GM19025 (cell line): ENCODE results near the gene FYB1.

Experiments used
- ATAC-seq: cut with Tn5 transposase; IDR thresholded peaks from one replicate; pipeline ENCODE4 v1.9.1; 2021; ENCODE audit warnings: mild to moderate bottlenecking, low read depth, moderate library complexity; ENCODE audit not compliant: unreplicated experiment

Gene FYB1

DNA sequence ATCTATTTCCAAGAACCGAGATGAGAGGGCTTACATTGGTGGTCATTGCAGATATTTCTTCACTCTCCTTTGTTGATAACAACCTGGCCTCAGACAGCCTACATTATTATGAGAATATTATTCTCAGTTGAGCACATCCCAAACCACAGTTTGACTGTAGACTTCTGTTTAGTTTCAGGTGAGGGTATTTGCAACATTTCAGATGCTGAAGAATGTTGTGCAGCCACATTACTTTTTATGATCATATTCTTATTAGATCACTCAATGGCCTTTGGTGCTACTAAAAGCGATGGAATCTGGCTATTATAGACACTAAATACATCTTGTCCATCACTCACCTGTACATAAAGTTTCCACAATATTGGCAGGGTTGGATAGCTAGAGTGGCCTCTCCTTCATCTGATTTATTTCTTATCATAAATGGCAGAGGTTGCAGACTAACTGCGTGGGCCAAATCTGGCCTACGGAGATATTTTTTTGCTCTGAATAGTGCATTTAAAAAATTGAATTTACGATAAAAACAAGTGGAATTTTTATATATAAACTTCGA lies 119.0 kb downstream of the FYB1 start:
- ATAC-seq = no peak

DNA sequence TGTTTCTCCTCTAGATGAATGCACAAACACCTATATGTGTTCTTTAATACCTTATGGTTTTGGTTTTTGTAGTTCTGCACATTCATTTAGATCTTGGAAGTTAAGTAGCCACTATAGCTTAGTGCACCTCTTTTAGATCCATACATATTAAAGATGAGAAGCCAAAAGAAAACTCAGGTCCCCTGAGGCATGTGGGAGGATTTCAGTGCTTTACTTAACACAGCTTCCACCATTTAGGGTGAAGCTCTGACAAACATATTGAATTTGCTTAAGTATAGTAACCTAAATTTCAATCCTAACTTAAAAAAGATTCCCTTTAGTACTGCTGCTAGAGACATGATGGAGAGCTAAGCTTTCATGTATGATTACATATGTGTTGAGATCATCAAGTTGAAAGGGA lies 119.5 kb downstream of the FYB1 start:
- ATAC-seq = no peak

DNA sequence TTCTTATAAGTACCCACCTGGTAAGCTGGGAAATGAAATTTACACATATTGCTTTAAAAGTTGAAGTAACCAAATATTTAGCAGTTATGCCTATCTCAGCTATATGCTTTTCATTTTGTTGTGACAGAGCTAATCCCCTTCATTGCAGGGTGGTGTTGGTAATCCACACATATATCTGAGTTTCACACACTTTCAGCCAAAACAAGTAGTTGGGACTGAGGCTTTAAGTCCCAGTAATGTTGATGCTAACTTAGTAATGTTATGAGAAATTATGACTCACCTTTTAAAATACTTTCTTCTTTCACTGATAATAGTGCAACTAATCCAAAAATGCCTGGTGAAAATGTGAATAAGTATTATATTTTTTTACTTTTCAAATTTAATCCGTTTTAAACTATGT lies 126.0 kb downstream of the FYB1 start:
- no peak for ATAC-seq

DNA sequence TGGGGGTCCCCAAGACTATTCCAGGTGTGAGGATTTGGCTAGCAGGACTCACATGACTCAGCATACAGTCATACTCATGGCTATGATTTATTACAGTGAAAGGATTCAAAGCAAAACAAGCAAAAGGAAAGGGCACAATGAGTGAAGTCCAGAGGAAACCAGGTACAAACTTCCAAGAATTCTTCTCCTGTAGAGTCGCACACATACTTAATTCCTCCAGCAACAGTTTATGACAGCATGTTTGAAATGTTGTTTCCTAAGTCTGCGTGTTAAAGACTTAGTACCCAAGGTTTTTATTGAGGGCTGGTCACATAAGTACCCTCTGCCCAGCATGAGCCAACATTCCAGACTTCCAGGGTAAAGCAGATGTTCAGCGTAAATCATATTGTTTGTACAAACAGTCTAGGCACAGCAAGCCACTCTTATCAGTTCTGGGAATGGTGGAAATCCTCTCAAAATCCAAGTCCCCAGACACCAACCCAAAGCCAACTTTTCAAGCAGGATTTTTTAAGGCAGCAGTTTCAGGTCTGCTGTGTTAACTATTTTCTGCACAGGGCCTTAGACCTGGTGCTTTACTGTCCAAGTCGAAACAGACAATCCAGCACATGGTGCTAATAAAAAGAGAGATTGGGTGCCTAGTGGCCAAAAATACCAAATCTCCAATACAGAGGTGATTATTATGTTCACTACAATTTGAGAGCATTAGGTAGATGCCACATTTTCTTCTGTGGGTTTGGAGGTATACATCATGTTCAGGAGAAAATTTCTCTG lies 126.6 kb downstream of the FYB1 start:
- no peak for ATAC-seq

DNA sequence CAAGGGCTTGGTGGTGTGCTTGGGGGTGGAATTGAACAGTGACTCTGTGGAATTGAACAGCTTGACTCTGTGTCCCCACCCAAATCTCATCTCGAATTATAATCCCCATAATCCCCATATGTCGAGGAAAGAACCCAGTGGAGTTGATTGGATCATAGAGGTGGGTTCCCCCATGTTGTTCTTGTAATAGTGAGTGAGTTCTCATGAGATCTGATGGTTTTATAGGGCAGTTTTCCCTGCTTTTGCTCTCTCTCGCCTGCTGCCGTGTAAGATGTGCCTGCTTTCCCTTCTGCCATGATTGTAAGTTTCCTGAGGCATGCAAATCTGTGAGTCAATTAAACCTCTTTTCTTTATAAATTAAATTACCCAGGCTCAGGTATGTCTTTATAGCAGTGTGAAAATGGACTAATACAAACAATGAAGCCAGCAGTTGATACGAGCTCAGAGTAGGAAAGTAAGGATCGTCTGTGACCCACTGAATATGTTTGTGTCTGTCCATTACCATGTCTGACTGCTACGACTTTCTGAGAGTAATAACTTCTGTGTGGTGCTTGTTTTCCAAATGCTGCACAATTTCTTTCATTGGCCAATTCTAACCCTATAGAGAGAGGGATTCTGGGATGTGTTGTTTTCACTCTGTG lies 127.3 kb downstream of the FYB1 start:
- ATAC-seq = no peak

DNA sequence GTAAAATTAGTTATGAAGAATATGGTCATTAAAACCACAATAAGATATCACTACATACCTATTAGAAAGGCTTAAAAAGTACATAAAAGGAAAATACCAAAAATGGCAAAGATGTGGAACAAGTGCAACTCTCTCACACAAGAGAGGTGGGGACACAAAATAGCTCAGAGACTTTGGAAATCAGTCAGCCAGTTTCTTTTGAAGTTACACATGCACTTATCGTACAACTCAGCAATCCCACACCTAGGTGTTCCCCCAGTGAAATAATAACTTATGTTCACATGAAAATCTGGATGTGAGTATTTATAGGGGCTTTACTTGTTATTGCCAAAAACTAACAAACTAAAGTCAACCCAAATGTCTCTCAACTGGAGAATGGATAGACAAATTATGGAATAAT lies 135.4 kb downstream of the FYB1 start:
- no peak for ATAC-seq

DNA sequence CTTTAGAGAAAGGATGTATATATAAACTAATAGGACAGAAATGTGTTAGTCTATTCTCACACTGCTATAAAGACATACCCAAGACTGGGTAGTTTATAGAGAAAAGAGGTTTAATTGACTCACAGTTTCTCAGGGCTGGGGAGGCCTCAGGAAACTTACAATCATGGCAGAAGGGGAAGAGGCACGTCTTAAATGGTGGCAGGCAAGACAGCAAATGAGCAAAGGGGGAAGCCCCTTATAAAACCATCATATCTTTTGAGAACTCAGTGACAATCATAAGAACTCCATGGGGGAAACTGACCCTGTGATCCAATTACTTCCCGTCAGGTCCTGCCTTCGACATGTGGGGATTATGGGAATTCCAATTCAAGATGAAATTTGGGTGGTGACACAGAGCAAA lies 136.4 kb downstream of the FYB1 start:
- no peak for ATAC-seq

DNA sequence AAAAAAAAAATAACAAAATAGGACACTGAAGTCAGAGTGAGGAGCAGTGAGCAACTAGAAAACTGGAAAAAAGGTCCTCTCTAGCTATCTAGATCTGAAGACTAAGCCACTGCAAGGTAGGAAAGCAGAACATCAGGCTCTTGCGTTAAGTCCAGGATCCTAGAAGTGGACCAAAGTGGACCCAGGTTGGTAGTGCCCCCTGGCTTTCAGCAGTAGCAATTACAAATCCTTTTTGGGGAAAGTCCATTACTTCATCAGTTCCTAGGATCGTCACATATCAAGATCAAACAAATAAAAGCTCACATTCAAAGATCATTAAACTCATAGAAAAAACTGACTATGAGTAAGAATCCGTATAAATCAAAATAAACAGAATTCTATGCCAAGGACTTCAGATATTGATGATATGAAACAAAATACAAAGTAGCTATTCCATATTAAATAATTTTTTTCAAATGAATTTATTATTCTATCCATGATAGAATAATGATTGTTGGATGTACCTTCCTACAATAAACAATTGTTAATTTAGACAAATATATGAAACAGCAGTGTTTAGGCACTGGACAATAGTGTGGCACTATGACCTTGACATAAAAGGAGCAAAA lies 138.7 kb downstream of the FYB1 start:
- no peak for ATAC-seq

DNA sequence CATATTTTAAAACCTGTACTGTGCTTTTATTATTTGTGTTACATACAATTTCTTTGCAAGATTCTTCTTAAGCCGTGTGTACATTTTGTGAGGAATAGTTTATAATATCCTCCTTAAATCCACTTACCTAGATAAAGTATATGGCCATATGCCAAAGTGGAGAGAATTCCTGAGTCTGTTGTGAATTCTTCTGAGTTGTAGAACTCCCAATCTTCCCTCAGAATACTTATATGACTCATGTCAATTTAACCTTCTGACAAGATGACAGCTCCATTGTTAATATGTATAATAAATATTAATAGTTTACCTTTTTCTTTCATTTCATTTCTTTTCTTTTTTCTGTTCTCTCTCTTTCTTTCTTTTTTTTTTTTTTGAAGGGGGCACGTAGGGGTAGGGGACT lies 139.2 kb downstream of the FYB1 start:
- no peak for ATAC-seq

DNA sequence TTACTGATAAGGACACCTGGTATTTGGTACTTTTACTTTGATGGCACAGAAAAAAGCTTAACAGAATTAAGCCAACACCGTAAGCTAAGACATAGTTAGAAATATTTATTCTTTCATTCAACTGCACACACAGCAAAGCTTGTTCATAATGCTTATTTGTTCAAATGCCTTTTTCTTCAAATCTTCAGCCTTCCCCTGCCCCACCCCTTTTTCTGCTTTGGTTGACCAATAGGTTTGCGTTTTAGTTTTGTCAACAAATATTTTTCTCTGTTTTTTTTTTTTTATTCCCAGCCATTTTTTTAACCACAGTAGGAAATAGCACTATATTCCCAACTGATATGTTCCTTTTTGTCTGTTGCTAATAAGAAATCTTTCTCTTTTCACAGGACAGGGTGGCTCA lies 140.2 kb downstream of the FYB1 start:
- no peak for ATAC-seq

DNA sequence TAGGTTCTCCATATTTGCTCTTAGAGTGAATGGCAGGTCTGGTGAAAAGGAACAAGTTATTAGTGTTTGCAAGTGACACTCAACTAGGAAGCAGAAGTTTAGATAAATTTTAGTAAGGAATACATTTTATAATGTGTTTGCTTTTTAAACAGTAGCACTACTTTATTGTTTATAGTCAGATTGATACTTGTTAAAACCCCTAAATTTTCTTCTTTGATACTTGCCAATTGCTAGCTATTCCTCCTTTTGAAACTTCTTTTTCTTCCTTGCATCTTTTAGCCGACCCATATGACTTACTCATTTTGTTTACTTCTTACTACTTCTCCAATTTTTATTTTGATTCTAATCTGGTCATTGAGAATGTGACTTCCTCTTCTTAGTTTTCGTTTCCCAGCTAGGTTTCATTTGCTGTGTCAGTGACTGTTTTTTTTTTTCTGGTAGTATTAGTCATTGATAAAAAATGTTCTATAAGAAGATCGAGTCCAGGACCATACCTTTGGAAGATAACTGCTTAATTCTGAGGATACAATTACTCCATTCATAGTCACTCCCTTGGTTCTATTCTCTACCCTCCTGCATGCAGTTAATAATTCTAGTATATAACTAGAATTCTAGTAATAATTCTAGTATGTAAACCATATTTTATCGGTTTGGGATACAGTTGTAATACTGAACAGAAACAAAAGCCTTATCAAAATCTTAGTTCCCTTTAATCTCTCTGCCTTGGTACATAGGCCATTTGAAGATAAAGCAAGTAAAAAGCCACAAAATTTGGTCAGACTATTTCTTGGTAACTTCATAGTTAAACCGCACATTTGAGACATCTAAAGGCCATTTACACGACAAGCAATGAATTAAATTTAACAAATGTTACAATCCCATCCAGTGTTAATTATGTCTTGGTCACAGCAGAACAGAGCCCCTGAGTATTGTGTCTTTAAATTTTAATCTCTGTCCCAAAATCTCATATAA lies 142.3 kb downstream of the FYB1 start:
- no peak for ATAC-seq

DNA sequence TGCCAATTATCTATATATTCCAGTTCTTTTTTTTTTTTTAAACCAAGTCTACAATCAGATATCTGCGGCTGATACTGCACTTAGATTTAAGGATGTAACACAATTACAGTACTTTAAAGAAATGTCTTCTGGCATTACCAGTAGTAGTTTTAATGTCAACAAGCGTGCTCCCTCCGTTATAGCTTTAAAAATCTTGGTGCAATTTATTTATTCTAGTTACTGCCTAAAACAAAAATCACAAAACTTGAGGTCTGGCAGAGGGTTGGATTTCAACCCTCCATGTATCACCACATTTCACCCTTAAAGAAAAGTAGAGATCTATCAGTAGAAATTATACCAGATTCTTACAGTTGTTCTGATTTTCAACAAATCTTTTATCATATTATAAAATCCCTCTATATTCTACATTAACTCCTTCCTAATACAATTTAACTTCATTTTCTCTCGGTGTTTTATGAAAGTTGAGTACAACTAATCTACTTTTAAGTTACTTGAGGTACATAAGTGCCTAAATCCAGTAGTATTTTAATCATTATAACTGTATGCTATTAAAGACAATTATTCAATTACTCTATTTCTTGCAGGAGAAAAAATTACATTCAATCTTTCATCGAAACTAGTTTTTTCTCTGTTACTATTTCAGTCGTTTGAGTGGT lies 143.1 kb downstream of the FYB1 start:
- ATAC-seq = no peak

DNA sequence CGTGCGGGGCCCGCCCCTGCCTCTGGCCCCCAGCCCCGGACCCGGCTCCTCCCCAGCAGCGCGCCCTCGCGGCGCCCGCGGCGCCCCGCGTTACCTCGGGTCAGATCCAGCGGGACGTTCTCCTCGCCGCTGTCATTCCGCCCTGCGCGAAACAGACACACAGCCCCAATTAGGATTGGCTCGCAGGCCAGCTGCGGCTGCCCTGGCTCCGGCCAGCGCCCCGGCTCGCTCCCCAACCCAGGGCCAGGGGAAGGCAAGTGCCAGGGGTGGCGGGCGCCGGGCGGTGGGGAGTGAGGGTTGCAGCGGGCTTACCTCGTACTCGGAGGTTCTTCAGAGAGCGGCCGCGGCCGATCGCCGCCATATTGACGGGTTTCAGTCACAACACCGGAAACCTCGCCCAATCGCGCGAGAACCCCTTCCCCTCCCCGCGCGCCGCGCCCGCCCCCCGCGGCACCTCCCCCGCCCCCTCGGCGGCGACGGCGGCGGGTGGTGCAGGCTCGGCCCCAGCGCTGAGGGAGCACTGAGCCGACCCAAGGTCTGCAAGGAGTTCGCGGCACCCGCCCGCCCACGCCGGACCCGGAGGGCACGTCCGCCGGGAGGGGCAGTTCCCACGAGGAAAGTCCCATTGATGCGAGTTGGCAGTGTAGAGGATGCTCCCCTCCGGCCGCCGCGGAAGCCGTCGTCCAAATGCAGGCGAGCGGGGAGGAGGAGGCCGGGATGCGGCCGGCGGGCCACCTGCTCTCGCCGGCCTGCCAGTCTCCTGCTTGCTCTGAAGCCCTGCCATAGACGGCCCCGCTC lies 145.1 kb downstream of the FYB1 start, which contains the start of gene RICTOR:
TSS of gene RICTOR (minus strand) at position 383 of the 798 bp plus-strand sequence. CDS start at position 361, 22 bp downstream.
- ATAC-seq = peak; percentile 75

DNA sequence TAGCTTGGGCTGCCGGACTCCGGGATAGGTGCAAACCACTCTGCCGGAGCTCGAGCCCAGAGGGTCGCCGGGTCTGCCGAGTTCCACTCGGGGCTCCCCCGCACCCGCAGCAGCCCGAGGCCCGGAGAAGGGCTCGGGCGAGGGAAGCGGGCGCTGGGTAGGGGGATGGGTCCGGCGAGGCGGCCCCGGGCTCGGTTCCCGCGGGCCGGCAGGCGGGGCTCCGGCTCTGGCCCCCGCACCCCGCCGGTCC lies 145.7 kb downstream of the FYB1 start:
- peak; percentile 23 for ATAC-seq

DNA sequence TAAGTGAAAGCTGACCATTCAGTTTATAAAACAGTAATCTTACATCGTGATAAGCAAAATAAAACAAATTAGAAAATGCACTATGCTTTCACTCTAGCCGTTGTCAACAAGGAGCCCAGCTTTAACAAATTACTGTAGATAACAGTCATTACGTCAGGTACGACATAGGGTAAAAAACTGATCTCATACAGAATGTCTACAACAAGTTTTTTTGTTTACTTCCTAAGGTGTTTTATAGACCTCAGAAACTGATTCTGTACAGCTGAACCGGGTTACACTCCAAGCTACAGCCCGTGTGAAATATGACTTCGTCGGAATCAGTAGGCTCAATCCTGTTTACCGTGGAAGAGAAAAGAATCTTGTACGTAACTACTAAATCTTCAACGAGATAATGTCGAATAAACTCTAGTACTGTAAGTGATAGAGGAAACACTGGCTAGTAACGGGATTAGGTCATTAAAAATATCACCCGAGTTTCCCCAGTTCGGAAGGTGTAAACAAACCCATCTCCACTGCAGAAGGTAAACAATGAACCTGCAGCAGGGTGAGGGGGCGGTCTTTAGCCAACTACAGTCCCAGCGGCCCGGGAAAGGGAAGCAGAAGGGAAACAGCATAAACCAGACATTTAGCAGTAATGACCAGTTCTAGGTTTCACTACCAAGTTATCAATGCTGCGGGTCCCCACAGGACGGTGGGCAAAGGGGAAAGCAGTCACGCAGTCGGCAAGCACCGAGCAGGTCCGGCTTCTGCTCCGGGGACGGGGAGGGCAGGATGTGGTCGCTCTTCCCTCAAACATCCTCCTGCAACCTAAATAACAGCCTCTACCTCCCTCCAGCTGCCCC lies 146.2 kb downstream of the FYB1 start:
- peak; percentile 26 for ATAC-seq

DNA sequence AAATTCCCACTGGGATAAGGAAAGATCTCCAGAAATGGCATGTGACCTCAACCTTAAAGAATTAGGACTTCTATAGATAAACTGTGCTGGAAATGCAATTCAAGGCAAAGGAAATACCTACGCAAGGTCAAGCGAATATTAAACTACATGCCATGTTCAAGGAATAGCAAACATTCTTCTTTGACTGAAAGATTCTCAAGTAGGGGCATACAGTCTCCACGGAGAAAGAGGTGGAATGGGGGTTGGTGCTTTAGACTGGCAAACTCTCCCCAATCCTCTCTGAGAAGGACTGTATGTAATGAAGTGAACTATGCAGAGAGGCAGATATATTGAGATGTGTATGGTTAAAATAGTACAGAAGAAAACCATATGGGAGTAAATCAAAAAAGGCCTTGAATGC lies 151.3 kb downstream of the FYB1 start:
- no peak for ATAC-seq

DNA sequence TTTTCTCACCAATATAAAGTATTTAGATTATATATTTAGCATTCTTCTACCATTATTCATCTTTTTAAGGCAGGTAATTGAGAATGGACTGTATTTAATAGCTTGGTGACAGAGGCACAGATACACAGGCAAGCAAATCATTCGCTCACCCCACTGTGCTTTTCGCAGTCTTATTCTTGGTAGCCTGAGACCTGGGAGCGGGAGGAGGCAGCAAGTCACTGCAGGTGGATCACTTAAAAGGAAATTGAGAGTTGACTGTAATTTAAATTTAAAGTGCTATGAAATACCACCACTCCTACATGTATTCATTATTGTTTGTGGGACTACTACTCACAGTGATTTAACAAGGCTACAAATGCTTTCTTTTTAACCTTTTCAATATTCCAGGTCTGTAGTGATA lies 154.9 kb downstream of the FYB1 start:
- no peak for ATAC-seq

DNA sequence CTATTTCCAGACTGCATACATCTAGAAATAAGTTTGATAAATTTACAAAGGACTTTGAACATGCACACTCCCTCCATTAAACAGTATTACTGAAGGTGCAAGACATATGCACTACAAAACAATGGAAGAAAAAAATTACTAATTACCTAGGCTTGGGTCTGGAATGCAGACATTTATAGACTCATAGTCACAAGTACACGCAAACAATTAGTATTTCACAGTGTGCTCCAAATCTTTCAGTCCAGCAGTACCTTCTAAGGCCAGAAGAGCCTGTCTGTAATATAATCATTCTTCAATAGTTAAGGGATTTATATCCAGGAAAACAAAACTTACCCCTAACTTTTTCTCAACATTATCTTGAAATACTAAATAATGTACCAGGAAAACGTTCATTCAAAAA lies 156.3 kb downstream of the FYB1 start:
- no peak for ATAC-seq
